Endothelial cell of umbilical vein (primary cell): ENCODE data around the gene SCAMP4. TPM values are rescaled to one million over a fixed set of nuclear protein-coding genes. Genes with fewer than 3 reads are reported as not detected.

ENCODE experiments used
- BruUV-seq: library from RNA; stranded (reverse); fragments of 400-500 nt; replicated peaks from 2 replicates; lab custom pipeline; 2021; lab: Mats Ljungman, UMichigan
- CTCF ChIA-PET: fragments of 300-600, 350-600 bp; sonication (Branson Sonifier 250); formaldehyde crosslinking; loops from one replicate; lab custom pipeline; 2021; ENCODE audit warnings: antibody characterized with exemption, inconsistent platforms; lab: Charles Lee
- POLR2A ChIA-PET: fragments of 300-600, 350-600 bp; sonication (Branson Sonifier 250); formaldehyde crosslinking; loops from one replicate; lab custom pipeline; 2021; ENCODE audit warnings: antibody characterized with exemption, inconsistent platforms; lab: Charles Lee
- DNase-seq: peaks from one replicate; pipeline ENCODE4 v3.0.0-alpha.2; 2011; ENCODE audit warnings: low read depth, low spot score
- FAIRE-seq: peaks from 2 replicates; lab custom pipeline; 2011; peaks lifted over from hg19 to GRCh38; lab: Jason Lieb, UNC
- H2AFZ ChIP-seq: 2 replicates; pipeline ENCODE4 v1.6.0; 2012; ENCODE audit warnings: low read depth, low read length, control low read depth, inconsistent platforms
- H3K27ac ChIP-seq: 2 replicates; pipeline ENCODE4 v1.5.1; 2011; ENCODE audit warnings: low read depth, mild to moderate bottlenecking, control low read depth, low read length, moderate library complexity; ENCODE audit not compliant: insufficient read depth
- H3K27me3 ChIP-seq, 2 experiments: 2 replicates each; pipeline versions ENCODE4 v1.6.0 to v1.6.1; 2011; ENCODE audit warnings: low read length in 2 of 2, mixed read lengths in 1 of 2; ENCODE audit not compliant: control insufficient read depth in 2 of 2, insufficient read depth in 2 of 2
- H3K36me3 ChIP-seq, 2 experiments: 2 replicates in 1 of 2; 3 replicates in 1 of 2; pipeline ENCODE4 v1.5.1; 2011; ENCODE audit warnings: low read length in 2 of 2, mild to moderate bottlenecking in 1 of 2, moderate library complexity in 1 of 2; ENCODE audit not compliant: control insufficient read depth in 2 of 2, insufficient read depth in 2 of 2; ENCODE audit errors: extremely low read depth in 1 of 2
- H3K4me1 ChIP-seq: 3 replicates; pipeline ENCODE4 v1.5.1; 2011; ENCODE audit warnings: mild to moderate bottlenecking, low read length; ENCODE audit not compliant: control insufficient read depth, insufficient read depth; ENCODE audit errors: extremely low read depth
- H3K4me2 ChIP-seq: 2 replicates; pipeline ENCODE4 v1.6.1; 2011; ENCODE audit warnings: low read length, control low read depth, mixed read lengths; ENCODE audit not compliant: insufficient read depth
- H3K4me3 ChIP-seq, 3 experiments: fragments of 200-600 bp in 1 of 3; sonication (generic), shearing (Covaris generic) in 1 of 3; replicated peaks in 1 of 3; 2 replicates each; pipeline ENCODE4 v1.5.1; 2011 to 2016; ENCODE audit warnings: control low read depth in 3 of 3, low read length in 3 of 3, mild to moderate bottlenecking in 2 of 3, inconsistent platforms in 1 of 3, low read depth in 1 of 3, moderate library complexity in 1 of 3; ENCODE audit not compliant: insufficient read depth in 1 of 3
- H3K79me2 ChIP-seq: 2 replicates; pipeline ENCODE4 v1.6.0; 2012; ENCODE audit warnings: low read length, inconsistent platforms; ENCODE audit not compliant: control insufficient read depth, insufficient read depth
- H3K9ac ChIP-seq: replicated peaks from 2 replicates; pipeline ENCODE3; 2011; ENCODE audit warnings: low read length, control low read depth; ENCODE audit not compliant: insufficient read depth; ENCODE audit errors: extremely low read depth
- H3K9me1 ChIP-seq: replicated peaks from 3 replicates; pipeline ENCODE4 v1.6.0; 2011; ENCODE audit warnings: mild to moderate bottlenecking, low read length; ENCODE audit not compliant: control insufficient read depth, insufficient read depth; ENCODE audit errors: extremely low read depth
- H3K9me3 ChIP-seq: replicated peaks from 2 replicates; pipeline ENCODE4 v1.5.1; 2012; ENCODE audit warnings: low read length, inconsistent platforms; ENCODE audit not compliant: control insufficient read depth, insufficient read depth
- H4K20me1 ChIP-seq: replicated peaks from 2 replicates; pipeline ENCODE3; 2011; ENCODE audit warnings: mild to moderate bottlenecking, low read length; ENCODE audit not compliant: control insufficient read depth, insufficient read depth; ENCODE audit errors: extremely low read depth
- EZH2 ChIP-seq: IDR thresholded peaks from 2 replicates; pipeline ENCODE4 v1.6.1; 2012; ENCODE audit warnings: borderline replicate concordance, low read depth, mild to moderate bottlenecking, moderate library complexity, low read length, inconsistent platforms; ENCODE audit not compliant: severe bottlenecking
- FOS ChIP-seq: IDR thresholded peaks from 2 replicates; pipeline ENCODE4 v1.6.1; 2011; ENCODE audit warnings: mild to moderate bottlenecking, low read length, moderate library complexity, borderline replicate concordance; ENCODE audit not compliant: insufficient read depth
- GATA2 ChIP-seq: IDR thresholded peaks from 2 replicates; pipeline ENCODE4 v1.7.0; 2011; ENCODE audit warnings: low read depth, mild to moderate bottlenecking, moderate library complexity, mixed read lengths, low read length; ENCODE audit not compliant: insufficient read length, insufficient read depth
- JUN ChIP-seq: IDR thresholded peaks from 2 replicates; pipeline ENCODE4 v1.6.1; 2011; ENCODE audit warnings: borderline replicate concordance, low read depth; ENCODE audit not compliant: insufficient read length, insufficient read depth
- MYC ChIP-seq: IDR thresholded peaks from one replicate; pipeline ENCODE4 v1.6.1; 2011; ENCODE audit warnings: mild to moderate bottlenecking, low read depth, low read length
- POLR2A ChIP-seq: IDR thresholded peaks from 2 replicates; pipeline ENCODE4 v1.6.1; 2012; ENCODE audit warnings: low read depth, mild to moderate bottlenecking, control low read depth, low read length
- POLR2AphosphoS5 ChIP-seq: IDR thresholded peaks from 2 replicates; pipeline ENCODE4 v1.6.1; 2012; ENCODE audit warnings: low read depth, mild to moderate bottlenecking, control low read depth, low read length, moderate library complexity; ENCODE audit not compliant: insufficient read depth
- dilution Hi-C: fragments of 300-500 bp; cut with MboI; formaldehyde crosslinking; loops from one replicate; pipeline ENCODE4 v1.15.0; 2019; ENCODE audit warnings: low sequenced_read_pairs; ENCODE audit not compliant: extremely low pct_ligation_motif_present
- intact Hi-C: fragments of 100-400 bp; cut with micrococcal nuclease; formaldehyde crosslinking; loops from one replicate; pipeline ENCODE4 v1.10.0; 2022
- polyA plus RNA-seq, 4 experiments: library from polyadenylated mRNA; depleted of rRNA in 3 of 4; stranded (reverse) in 3 of 4; unstranded in 1 of 4; fragments of >200 nt; gene quantifications; 2 replicates each; pipeline versions ENCODE4 v1.2.1 to v1.2.3, GENCODE V29; 2011 to 2012; ENCODE audit warnings: missing spikeins in 1 of 4
- total RNA-seq: library from RNA; stranded (reverse); gene quantifications from 2 replicates; pipeline ENCODE4 v1.2.3, GENCODE V29; 2021
- TF ChIP-seq, protein P1 (sequence below): IDR thresholded peaks from 2 replicates; pipeline ENCODE4 v1.6.1; 2011; ENCODE audit not compliant: insufficient read depth, insufficient read length
- TF ChIP-seq, protein P2 (sequence below), 2 donors: IDR thresholded peaks; 1 replicate in 1 of 2; 2 replicates in 1 of 2; pipeline ENCODE4 v1.5.1; 2011; ENCODE audit warnings: low read length in 2 of 2, mild to moderate bottlenecking in 2 of 2, moderate library complexity in 2 of 2, control low read depth in 1 of 2, inconsistent platforms in 1 of 2, low read depth in 1 of 2; ENCODE audit not compliant: insufficient read depth in 1 of 2; ENCODE audit errors: extremely low read depth in 1 of 2

Gene SCAMP4
- total and polyA plus RNA-seq, 2 donors (not counting 3 experiments of a cell fraction or from before 2014, with no cell fraction given): 24.4 to 68.2 TPM

GRCh38 chr19:1953441-1954094 lies 48.4 kb downstream of the SCAMP4 start:
- Histone ChIP-seq H2AFZ (no peak overlapping the region), H3K27me3 (no peaks in the 10 kb centered on the region), H3K9me3 (no peaks in the 10 kb centered on the region), H3K9ac (no peak overlapping the region), H3K4me1 (no peaks in the 10 kb centered on the region), H3K4me3 (no peak overlapping the region), H3K36me3 (peaks cover 0 to 12% of the 10 kb centered on the region in 2 experiments), H3K79me2 (peaks cover 72% of the 10 kb centered on the region), H3K27ac (no peak overlapping the region), H3K4me2 (no peak overlapping the region), H4K20me1 (no peaks in the 10 kb centered on the region), H3K9me1 (no peaks in the 10 kb centered on the region)
- intact Hi-C loops (no loop called here), dilution Hi-C loops (no loop called here)
- POLR2A ChIA-PET: interaction anchor here (0.6 kb wide), 1 partner anchor 344 kb away, joined by 5 read pairs; no protein-coding TSS in a partner anchor
- BruUV-seq: no TSS peak
- CTCF ChIA-PET: no interaction called here
- no peak for DNase-seq
- no peak for TF ChIP-seq FOS
- TF ChIP-seq, protein P1, sequence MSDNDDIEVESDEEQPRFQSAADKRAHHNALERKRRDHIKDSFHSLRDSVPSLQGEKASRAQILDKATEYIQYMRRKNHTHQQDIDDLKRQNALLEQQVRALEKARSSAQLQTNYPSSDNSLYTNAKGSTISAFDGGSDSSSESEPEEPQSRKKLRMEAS: no peak
- no peak for TF ChIP-seq JUN
- TF ChIP-seq, protein P2, sequence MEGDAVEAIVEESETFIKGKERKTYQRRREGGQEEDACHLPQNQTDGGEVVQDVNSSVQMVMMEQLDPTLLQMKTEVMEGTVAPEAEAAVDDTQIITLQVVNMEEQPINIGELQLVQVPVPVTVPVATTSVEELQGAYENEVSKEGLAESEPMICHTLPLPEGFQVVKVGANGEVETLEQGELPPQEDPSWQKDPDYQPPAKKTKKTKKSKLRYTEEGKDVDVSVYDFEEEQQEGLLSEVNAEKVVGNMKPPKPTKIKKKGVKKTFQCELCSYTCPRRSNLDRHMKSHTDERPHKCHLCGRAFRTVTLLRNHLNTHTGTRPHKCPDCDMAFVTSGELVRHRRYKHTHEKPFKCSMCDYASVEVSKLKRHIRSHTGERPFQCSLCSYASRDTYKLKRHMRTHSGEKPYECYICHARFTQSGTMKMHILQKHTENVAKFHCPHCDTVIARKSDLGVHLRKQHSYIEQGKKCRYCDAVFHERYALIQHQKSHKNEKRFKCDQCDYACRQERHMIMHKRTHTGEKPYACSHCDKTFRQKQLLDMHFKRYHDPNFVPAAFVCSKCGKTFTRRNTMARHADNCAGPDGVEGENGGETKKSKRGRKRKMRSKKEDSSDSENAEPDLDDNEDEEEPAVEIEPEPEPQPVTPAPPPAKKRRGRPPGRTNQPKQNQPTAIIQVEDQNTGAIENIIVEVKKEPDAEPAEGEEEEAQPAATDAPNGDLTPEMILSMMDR (IDR thresholded peaks at IDR 0.05; ENCODE audit: extremely low read depth in 1 of 2, insufficient read depth in 1 of 2, low read depth in 1 of 2, low read length in 2 of 2): no peak
- TF ChIP-seq POLR2AphosphoS5: no peak
- no peak for TF ChIP-seq MYC
- no peak for TF ChIP-seq GATA2
- no peak for TF ChIP-seq POLR2A
- TF ChIP-seq EZH2: no peak
- no peak for FAIRE-seq
